Activated CD8-positive, alpha-beta T cell treated with anti-CD3 and anti-CD28 coated beads for 36 hours (primary cell): ENCODE results near the gene PSME3IP1. TPM values are rescaled to one million over a fixed set of nuclear protein-coding genes. Genes with fewer than 3 reads are reported as not detected.

Experiments used
- ATAC-seq: fragments of 200-7000 bp; cut with Tn5 transposase; one replicate; pipeline ENCODE4 v1.10.0; 2021; ENCODE audit warnings: mild to moderate bottlenecking, moderate library complexity
- CTCF ChIA-PET: fragments of 350-600 bp; sonication (Branson Sonifier 250); formaldehyde crosslinking; loops from one replicate; lab custom pipeline; 2021; ENCODE audit warnings: antibody characterized with exemption; lab: Charles Lee
- POLR2A ChIA-PET: fragments of 350-600 bp; sonication (Branson Sonifier 250); formaldehyde crosslinking; loops from one replicate; lab custom pipeline; 2021; ENCODE audit warnings: antibody characterized with exemption; lab: Charles Lee
- DNase-seq: peaks from one replicate; pipeline ENCODE4 v3.0.0-alpha.2; 2020
- H3K27ac Mint-ChIP-seq: one replicate; pipeline ENCODE4 v1.8.0; 2021; ENCODE audit warnings: mild to moderate bottlenecking, mixed read lengths
- H3K27me3 Mint-ChIP-seq: one replicate; pipeline ENCODE4 v1.8.0; 2021; ENCODE audit warnings: mixed read lengths
- H3K36me3 Mint-ChIP-seq: one replicate; pipeline ENCODE4 v1.8.0; 2021; ENCODE audit warnings: low read depth, mixed read lengths
- H3K4me1 Mint-ChIP-seq: one replicate; pipeline ENCODE4 v1.8.0; 2021; ENCODE audit warnings: low read depth, mixed read lengths
- H3K4me3 Mint-ChIP-seq: one replicate; pipeline ENCODE4 v1.8.0; 2021; ENCODE audit warnings: mild to moderate bottlenecking, moderate library complexity, mixed read lengths
- H3K9me3 Mint-ChIP-seq: one replicate; pipeline ENCODE4 v1.8.0; 2021; ENCODE audit warnings: mixed read lengths
- intact Hi-C: fragments of 100-400 bp; cut with micrococcal nuclease; formaldehyde crosslinking; loops from one replicate; pipeline ENCODE4 v1.10.0; 2022
- total RNA-seq, 2 experiments: library from RNA; stranded (reverse); gene quantifications; one replicate each; pipeline ENCODE4 v1.2.3, GENCODE V29; 2021
- TF ChIP-seq, protein P1 (sequence below): fragments of 200-600 bp; IDR thresholded peaks from one replicate; pipeline ENCODE4 v1.8.0; 2022; ENCODE audit warnings: antibody characterized with exemption, mild to moderate bottlenecking

Gene PSME3IP1
- total RNA-seq, 2 experiments from 2014 or later = 101 to 103 TPM

GRCh38 chr16:57186872-57187854 lies 1.3 kb upstream of the PSME3IP1 start:
- Mint-ChIP-seq H3K27me3 (no peaks in the 10 kb centered on the region), H3K4me3 (peak overlapping the region; percentile 95), H3K27ac (peak overlapping the region; percentile 96), H3K4me1 (peaks cover 45% of the 10 kb centered on the region), H3K36me3 (peaks cover 10% of the 10 kb centered on the region), H3K9me3 (no peaks in the 10 kb centered on the region)
- intact Hi-C loops = loop anchor here (10.0 kb wide), 1 partner anchor 222 kb away; the partner anchor contains the start of gene CETP
- TF ChIP-seq, protein P1, sequence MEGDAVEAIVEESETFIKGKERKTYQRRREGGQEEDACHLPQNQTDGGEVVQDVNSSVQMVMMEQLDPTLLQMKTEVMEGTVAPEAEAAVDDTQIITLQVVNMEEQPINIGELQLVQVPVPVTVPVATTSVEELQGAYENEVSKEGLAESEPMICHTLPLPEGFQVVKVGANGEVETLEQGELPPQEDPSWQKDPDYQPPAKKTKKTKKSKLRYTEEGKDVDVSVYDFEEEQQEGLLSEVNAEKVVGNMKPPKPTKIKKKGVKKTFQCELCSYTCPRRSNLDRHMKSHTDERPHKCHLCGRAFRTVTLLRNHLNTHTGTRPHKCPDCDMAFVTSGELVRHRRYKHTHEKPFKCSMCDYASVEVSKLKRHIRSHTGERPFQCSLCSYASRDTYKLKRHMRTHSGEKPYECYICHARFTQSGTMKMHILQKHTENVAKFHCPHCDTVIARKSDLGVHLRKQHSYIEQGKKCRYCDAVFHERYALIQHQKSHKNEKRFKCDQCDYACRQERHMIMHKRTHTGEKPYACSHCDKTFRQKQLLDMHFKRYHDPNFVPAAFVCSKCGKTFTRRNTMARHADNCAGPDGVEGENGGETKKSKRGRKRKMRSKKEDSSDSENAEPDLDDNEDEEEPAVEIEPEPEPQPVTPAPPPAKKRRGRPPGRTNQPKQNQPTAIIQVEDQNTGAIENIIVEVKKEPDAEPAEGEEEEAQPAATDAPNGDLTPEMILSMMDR = no peak
- ATAC-seq = no peak
- DNase-seq = peak; percentile 37
- CTCF ChIA-PET = interaction anchor here (0.8 to 1.9 kb wide), 6 partner anchors 17 to 94 kb away, joined by 3 to 4 read pairs (median 4); partner anchors contain the start of gene CPNE2
- POLR2A ChIA-PET = interaction anchor here (0.6 to 1.1 kb wide), 7 partner anchors 8 to 734 kb away, joined by 3 to 4 read pairs (median 3); no protein-coding TSS in a partner anchor

DNA sequence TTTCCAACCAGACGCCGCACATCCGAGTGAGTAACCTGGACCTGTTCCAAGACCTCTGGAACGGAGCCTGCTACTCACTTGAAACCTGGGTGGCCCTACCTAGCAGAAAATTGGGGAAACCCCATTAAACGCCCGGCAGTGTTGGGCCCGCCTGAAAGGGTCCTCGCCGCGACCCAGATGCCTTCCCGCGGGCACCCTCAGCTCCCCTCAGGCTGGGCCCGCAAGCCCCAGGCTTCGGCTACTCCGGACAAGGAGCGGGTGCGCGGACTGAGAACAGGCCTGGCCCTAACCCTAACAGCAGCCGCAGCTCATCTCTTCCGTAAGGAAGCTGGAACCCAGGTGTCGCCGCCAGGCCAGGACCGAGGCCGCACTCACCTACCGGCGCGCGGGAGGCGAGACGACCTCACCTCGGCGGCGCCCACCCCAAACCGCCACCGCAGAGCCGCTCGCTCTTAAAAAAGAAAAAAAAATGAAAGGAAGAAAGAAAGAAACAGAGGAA lies 344 bp downstream of the PSME3IP1 start:
- TF ChIP-seq, protein P1 = no peak
- H3K4me3 Mint-ChIP-seq = peak overlapping the region; percentile 95
- H3K27ac Mint-ChIP-seq = peak overlapping the region; percentile 96
- ChIA-PET POLR2A (interaction anchor here (0.7 to 1.4 kb wide), 11 partner anchors 10 to 1034 kb away, joined by 3 to 6 read pairs (median 3); partner anchors contain the start of gene NLRC5), CTCF (interaction anchor here (1.5 to 1.7 kb wide), 3 partner anchors 57 to 102 kb away, joined by 4 to 10 read pairs (median 4); partner anchors contain the start of gene CPNE2)
- ATAC-seq (peak; percentile 13), DNase-seq (peak; percentile 46)
- H3K4me1 Mint-ChIP-seq = peaks cover 45% of the 10 kb centered on the region
- peaks cover 13% of the 10 kb centered on the region for H3K36me3 Mint-ChIP-seq
- H3K27me3 Mint-ChIP-seq = no peaks in the 10 kb centered on the region
- intact Hi-C loops = loop anchor here (10.0 kb wide), 1 partner anchor 221 kb away; the partner anchor contains the start of gene CETP
- H3K9me3 Mint-ChIP-seq = no peaks in the 10 kb centered on the region

- intact Hi-C loops = loop anchor here (10.0 kb wide), 1 partner anchor 220 kb away; the partner anchor contains the start of gene CETP
- ATAC-seq = no peak
- Mint-ChIP-seq H3K4me1 (peaks cover 45% of the 10 kb centered on the region), H3K9me3 (no peaks in the 10 kb centered on the region), H3K27ac (peak overlapping the region; percentile 96), H3K36me3 (peaks cover 12% of the 10 kb centered on the region), H3K27me3 (no peaks in the 10 kb centered on the region), H3K4me3 (peak overlapping the region; percentile 95)
- POLR2A ChIA-PET = interaction anchor here (0.7 to 1.3 kb wide), 7 partner anchors 10 to 254 kb away, joined by 3 to 4 read pairs (median 3); no protein-coding TSS in a partner anchor
- CTCF ChIA-PET = interaction anchor here (0.5 to 1.7 kb wide), 5 partner anchors 10 to 759 kb away, joined by 3 to 10 read pairs (median 4); no protein-coding TSS in a partner anchor
- TF ChIP-seq, protein P1 = no peak
- no peak for DNase-seq
Measured at GRCh38 chr16:57184887-57185445, 873 bp downstream of the PSME3IP1 start.

DNA sequence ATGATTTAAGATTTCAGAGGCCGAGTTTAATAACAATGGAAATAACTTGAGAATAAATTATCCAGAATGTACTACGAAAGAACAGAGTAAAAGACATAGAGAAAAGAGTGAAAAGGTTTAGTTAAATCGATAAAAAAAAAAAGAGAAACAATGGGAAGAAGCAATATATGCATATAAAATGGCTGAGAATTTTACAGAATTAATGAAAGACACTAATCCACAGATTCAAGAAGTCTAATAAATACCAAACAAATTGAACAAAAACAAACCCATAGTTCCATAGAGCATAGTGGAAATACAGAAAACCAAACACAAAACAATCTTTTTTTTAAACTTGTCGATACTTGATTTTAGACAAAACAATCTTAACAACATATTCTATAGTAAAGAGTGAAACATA lies 1.7 kb downstream of the PSME3IP1 start:
- POLR2A ChIA-PET = interaction anchor here (0.7 kb wide), 1 partner anchor 315 kb away, joined by 3 read pairs; no protein-coding TSS in a partner anchor
- Mint-ChIP-seq H3K27me3 (no peaks in the 10 kb centered on the region), H3K4me3 (peak overlapping the region; percentile 95), H3K4me1 (peaks cover 45% of the 10 kb centered on the region), H3K27ac (peak overlapping the region; percentile 41), H3K9me3 (no peaks in the 10 kb centered on the region), H3K36me3 (peaks cover 8% of the 10 kb centered on the region)
- DNase-seq (no peak), ATAC-seq (no peak)
- CTCF ChIA-PET = interaction anchor here (0.7 to 1.6 kb wide), 5 partner anchors 9 to 220 kb away, joined by 3 to 7 read pairs (median 4); no protein-coding TSS in a partner anchor
- intact Hi-C loops = loop anchor here (10.0 kb wide), 1 partner anchor 219 kb away; the partner anchor contains the start of gene CETP
- TF ChIP-seq, protein P1 = no peak
